ENCODE data around the gene F12. TPM values are rescaled to one million over a fixed set of nuclear protein-coding genes. Genes with fewer than 3 reads are reported as not detected.

F12 gene
- total RNA-seq, result 10 to 100 TPM; 12.0 to 12.7 TPM

- ChIA-PET CTCF (interaction anchor here (0.7 to 3.5 kb wide), 8 partner anchors 17 to 88 kb away, joined by 3 to 11 read pairs (median 5); partner anchors contain the start of genes GRK6 and PDLIM7), POLR2A (interaction anchor here (0.6 kb wide), 1 partner anchor 16 kb away, joined by 3 read pairs; no protein-coding TSS in a partner anchor)
Measured at GRCh38 chr5:177409043-177409801, at the start of gene F12. Gene F12 (minus strand): TSS chr5:177409564. CDS start chr5:177409527, 37 bp downstream.

DNA sequence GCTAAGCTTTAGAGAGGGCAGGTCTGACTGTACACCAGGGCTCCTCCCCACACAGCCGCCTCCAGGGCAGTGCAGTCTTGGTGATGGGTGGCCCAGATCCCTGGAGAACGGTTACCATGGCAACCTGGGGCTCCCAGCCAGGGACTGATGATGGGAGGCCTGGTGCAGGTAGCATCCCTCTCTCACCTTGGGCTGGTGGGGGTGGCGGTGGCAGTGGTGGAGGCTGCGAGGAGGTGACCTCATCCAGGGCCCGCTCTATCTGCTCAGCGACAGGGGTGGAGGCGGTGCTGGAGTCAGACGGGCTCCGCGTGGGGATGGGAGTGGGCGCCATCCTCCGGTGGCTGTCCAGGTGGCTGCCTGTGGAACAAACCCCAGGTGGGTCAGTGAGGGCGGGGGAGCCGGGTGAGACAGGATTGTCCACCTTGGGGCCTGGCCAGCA lies 49.6 kb upstream of the F12 start:
- ChIA-PET POLR2A (no interaction called here), CTCF (interaction anchor here (1.4 to 22.6 kb wide), 5 partner anchors 14 to 140 kb away, joined by 4 to 203 read pairs (median 84); partner anchors contain the start of genes DBN1 and GRK6)

GRCh38 chr5:177457852-177458681 lies 48.7 kb upstream of the F12 start:
- ChIA-PET CTCF (interaction anchor here (0.6 to 22.6 kb wide), 12 partner anchors 14 to 155 kb away, joined by 3 to 312 read pairs (median 10); partner anchors contain the start of genes DBN1, GRK6 and PFN3), POLR2A (interaction anchor here (0.9 to 1.4 kb wide), 2 partner anchors 14 to 24 kb away, joined by 3 to 7 read pairs; no protein-coding TSS in a partner anchor)

- ChIA-PET CTCF (interaction anchor here (0.6 to 22.6 kb wide), 14 partner anchors 8 to 154 kb away, joined by 3 to 312 read pairs (median 12); partner anchors contain the start of genes DBN1, DDX41, GRK6 and PFN3), POLR2A (interaction anchor here (0.9 to 1.4 kb wide), 2 partner anchors 15 to 23 kb away, joined by 3 to 7 read pairs; no protein-coding TSS in a partner anchor)
Measured at GRCh38 chr5:177456976-177457851, 47.9 kb upstream of the F12 start.

DNA sequence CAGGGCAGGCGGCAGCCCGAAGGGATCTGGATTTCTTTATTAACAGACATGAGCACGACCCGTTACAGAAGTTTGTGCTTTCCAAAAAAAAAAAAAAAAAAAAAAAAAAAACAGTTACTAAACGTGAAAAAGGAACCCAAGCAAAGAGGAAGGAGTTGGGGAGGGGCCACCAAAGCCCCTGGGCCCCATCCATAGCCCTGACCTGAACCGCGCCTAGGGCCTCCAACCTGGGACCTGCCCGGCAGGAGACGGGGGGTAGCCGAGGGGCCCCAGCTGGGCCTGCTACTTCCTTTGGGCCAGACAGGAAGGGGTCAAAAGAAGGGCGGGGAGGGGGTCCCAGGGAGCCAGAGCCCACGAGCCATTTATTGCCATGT lies 47.2 kb upstream of the F12 start:
- POLR2A ChIA-PET, result interaction anchor here (1.4 kb wide), 1 partner anchor 16 kb away, joined by 7 read pairs; no protein-coding TSS in a partner anchor
- CTCF ChIA-PET, result interaction anchor here (1.4 to 22.6 kb wide), 11 partner anchors 8 to 118 kb away, joined by 3 to 312 read pairs (median 20); partner anchors contain the start of genes DBN1, DDX41, GRK6 and PFN3

- CTCF ChIA-PET, result interaction anchor here (0.7 to 22.6 kb wide), 28 partner anchors 9 to 342 kb away, joined by 3 to 312 read pairs (median 7); partner anchors contain the start of genes DBN1, DDX41, GRK6 and PDLIM7
- POLR2A ChIA-PET, result interaction anchor here (1.0 to 3.0 kb wide), 11 partner anchors 9 to 84 kb away, joined by 3 to 41 read pairs (median 12); partner anchors contain the start of genes GRK6, PDLIM7 and PRR7
Measured at GRCh38 chr5:177455661-177456590, 46.6 kb upstream of the F12 start.

DNA sequence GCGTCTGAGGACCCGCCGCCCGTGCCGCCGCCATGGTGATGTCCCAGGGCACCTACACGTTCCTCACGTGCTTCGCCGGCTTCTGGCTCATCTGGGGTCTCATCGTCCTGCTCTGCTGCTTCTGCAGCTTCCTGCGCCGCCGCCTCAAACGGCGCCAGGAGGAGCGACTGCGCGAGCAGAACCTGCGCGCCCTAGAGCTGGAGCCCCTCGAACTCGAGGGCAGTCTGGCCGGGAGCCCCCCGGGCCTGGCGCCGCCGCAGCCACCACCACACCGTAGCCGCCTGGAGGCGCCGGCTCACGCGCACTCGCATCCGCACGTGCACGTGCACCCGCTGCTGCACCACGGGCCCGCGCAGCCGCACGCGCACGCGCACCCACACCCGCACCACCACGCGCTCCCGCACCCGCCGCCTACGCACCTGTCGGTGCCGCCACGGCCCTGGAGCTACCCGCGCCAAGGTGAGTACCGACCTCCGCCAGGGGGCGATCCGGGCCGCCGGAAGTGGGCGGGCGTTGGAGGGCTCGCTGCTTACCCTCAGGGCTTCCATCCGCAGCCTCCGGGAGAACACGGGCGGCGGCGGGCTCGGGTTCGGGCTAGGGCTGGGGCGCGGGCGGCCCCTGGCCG lies 45.8 kb upstream of the F12 start:
- ChIA-PET POLR2A (interaction anchor here (0.6 to 3.0 kb wide), 13 partner anchors 9 to 83 kb away, joined by 3 to 41 read pairs (median 8); partner anchors contain the start of genes GRK6, PDLIM7 and PRR7), CTCF (interaction anchor here (0.7 to 22.6 kb wide), 32 partner anchors 10 to 341 kb away, joined by 3 to 312 read pairs (median 6); partner anchors contain the start of genes DBN1, DDX41, GRK6 and PDLIM7)

- ChIA-PET CTCF (interaction anchor here (1.0 to 22.6 kb wide), 28 partner anchors 10 to 145 kb away, joined by 3 to 312 read pairs (median 7); partner anchors contain the start of genes DBN1, DDX41, GRK6 and PDLIM7), POLR2A (interaction anchor here (0.6 to 3.0 kb wide), 11 partner anchors 8 to 83 kb away, joined by 3 to 41 read pairs (median 12); partner anchors contain the start of genes PDLIM7 and PRR7)
Measured at GRCh38 chr5:177454397-177455035, 45.2 kb upstream of the F12 start.

- ChIA-PET CTCF (interaction anchor here (1.0 to 22.6 kb wide), 20 partner anchors 9 to 144 kb away, joined by 3 to 312 read pairs (median 14); partner anchors contain the start of genes DBN1, GRK6, PFN3 and PRR7), POLR2A (interaction anchor here (1.0 to 3.0 kb wide), 6 partner anchors 7 to 75 kb away, joined by 3 to 41 read pairs (median 15); partner anchors contain the start of gene PRR7)
Measured at GRCh38 chr5:177453852-177454396, 44.6 kb upstream of the F12 start.

DNA sequence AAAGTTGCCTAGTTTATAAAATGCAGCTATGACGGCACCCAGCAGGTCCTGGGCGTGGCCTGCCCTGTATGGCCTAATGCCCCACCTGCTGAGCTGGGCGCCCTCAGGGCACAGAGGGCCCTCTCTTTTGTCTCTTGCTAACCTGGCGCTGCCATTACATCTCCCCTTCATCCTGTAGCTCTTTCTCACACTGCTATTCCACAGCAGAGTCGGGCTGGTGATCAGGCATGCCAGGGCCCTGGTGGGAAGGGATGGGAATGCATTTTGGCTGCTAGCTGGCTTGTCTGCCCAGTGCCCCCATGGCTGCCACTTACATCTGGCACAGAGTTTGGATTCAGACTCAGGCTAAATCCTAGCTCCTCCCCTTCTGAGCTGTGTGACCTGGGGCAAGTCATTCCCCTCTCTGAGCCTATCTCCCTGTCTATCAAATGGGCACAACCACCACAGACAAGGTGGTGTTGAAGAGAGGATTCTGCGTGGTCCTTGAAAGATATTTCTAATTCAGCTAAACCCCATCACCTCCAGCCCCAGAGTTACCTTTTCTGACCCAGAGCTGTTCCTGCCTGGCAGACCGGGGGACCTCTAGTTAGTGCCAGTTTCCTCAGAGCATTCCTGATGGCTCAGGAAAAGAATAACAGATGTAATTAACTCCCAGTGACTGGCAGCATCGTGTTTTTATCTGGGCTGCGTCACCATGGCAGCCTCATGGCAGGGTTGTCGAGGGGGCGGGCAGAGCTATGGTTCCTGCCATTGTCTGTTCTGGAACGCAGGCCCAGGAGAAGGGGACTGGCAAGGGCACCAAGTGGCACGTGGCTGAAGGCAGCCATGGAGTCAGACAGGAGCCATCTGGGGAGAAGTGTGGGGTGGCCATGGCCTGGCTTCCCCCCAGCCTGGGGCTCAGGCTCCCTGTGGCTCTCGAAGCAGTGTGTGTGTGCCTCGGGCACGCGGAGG lies 43.6 kb upstream of the F12 start:
- ChIA-PET CTCF (interaction anchor here (1.1 to 22.6 kb wide), 10 partner anchors 8 to 135 kb away, joined by 3 to 312 read pairs (median 8); partner anchors contain the start of genes GRK6, PFN3 and PRR7), POLR2A (interaction anchor here (3.0 kb wide), 1 partner anchor 49 kb away, joined by 41 read pairs; no protein-coding TSS in a partner anchor)

DNA sequence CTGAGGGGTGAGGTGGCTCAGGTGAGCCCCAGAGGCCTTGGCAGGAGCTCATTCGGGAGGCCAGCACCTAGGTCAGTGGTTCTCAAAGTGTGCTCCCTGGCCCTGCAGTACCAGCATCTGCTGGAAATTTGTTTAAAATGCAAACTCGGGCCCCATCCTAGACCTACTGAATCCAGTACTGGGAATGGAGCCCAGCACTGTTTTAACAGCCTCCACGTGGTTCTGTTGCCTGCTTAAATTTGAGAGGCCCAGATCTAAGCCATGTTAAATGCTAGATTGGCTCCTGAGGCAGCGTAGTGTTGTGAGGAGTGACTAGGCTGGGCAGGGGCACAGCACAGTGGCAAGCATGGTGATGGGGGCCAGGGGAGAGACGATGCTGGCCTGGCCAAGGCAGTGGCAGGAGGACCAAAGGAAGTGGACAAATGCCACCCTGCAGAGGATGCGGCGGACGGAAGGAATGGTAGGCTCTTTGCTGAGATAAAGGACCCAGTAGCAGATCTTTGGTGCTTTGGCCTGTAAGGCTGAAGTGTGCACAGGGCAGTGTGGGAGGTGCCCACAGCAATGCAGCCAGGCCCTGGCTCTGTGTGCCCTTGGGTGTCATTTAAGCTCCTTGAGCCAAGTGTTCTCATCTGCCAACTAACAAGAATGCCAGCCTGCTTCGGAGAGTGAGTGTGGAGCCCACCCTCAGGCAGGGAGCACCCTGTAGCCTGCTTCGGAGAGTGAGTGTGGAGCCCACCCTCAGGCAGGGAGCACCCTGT lies 41.5 kb upstream of the F12 start:
- CTCF ChIA-PET, result interaction anchor here (0.6 to 22.6 kb wide), 7 partner anchors 9 to 141 kb away, joined by 3 to 312 read pairs (median 8); partner anchors contain the start of gene PFN3
- POLR2A ChIA-PET, result interaction anchor here (0.8 to 1.8 kb wide), 3 partner anchors 24 to 62 kb away, joined by 3 to 5 read pairs (median 3); partner anchors contain the start of gene GRK6

- ChIA-PET POLR2A (interaction anchor here (1.1 to 13.1 kb wide), 4 partner anchors 19 to 46 kb away, joined by 4 to 226 read pairs (median 10); partner anchors contain the start of gene GRK6), CTCF (interaction anchor here (1.0 to 22.6 kb wide), 7 partner anchors 19 to 148 kb away, joined by 3 to 312 read pairs (median 8); partner anchors contain the start of gene PFN3)
Measured at GRCh38 chr5:177449140-177450061, 40.0 kb upstream of the F12 start.
